ENCODE results near the gene WDPCP. TPM values are rescaled to one million over a fixed set of nuclear protein-coding genes. Genes with fewer than 3 reads are reported as not detected.

WDPCP gene
- total RNA-seq, 2 donors from 2014 or later: 11.8 to 25.1 TPM

- no peak overlapping the region for H3K4me3 Mint-ChIP-seq
- no peak overlapping the region for H3K27ac Mint-ChIP-seq
- Histone ChIP-seq H3K4me1 (ENCODE audit: control insufficient read depth, insufficient read depth, low read length) (peaks cover 9% of the 10 kb centered on the region), H3K27ac (ENCODE audit: low read depth, low read length) (no peak overlapping the region), H3K4me3 (ENCODE audit: low read length) (peak overlapping the region; percentile 97), H3K36me3 (ENCODE audit: control insufficient read depth, insufficient read depth, low read length) (peaks cover 44% of the 10 kb centered on the region), H3K9me3 (ENCODE audit: control insufficient read depth, low read length) (no peaks in the 10 kb centered on the region), H3K27me3 (ENCODE audit: control insufficient read depth, insufficient read depth, low read length, poor library complexity, severe bottlenecking) (no peaks in the 10 kb centered on the region), H3K9ac (ENCODE audit: extremely low read depth, low read length, poor library complexity, severe bottlenecking) (no peak overlapping the region)
- WGBS, 2 experiments (ENCODE audit: insufficient coverage in 1 of 2, insufficient read length in 1 of 2): 94% methylated on average over 2 of the region's 3 CpGs; no CpG with 5 or more reads in 1 of the 2 experiments
- peaks cover 22% of the 10 kb centered on the region for H3K4me1 Mint-ChIP-seq
- no peak for TF ChIP-seq CTCF (conservative IDR thresholded peaks at IDR 0.05)
- no peak for DNase-seq
- H3K36me3 Mint-ChIP-seq (ENCODE audit: low read depth): peaks cover 25% of the 10 kb centered on the region
- H3K9me3 Mint-ChIP-seq: no peaks in the 10 kb centered on the region
- no peaks in the 10 kb centered on the region for H3K27me3 Mint-ChIP-seq (ENCODE audit: insufficient read depth)
These were observed 3.4 kb upstream of the WDPCP start for GRCh38 chr2:63591566-63592175.

GRCh38 chr2:63590626-63591408, 2.5 kb upstream of the WDPCP start:
- H3K4me1 Mint-ChIP-seq: peaks cover 23% of the 10 kb centered on the region
- Histone ChIP-seq H3K9me3 (ENCODE audit: control insufficient read depth, low read length) (no peaks in the 10 kb centered on the region), H3K9ac (ENCODE audit: extremely low read depth, low read length, poor library complexity, severe bottlenecking) (no peak overlapping the region), H3K27me3 (ENCODE audit: control insufficient read depth, insufficient read depth, low read length, poor library complexity, severe bottlenecking) (no peaks in the 10 kb centered on the region), H3K4me3 (ENCODE audit: low read length) (peak overlapping the region; percentile 97), H3K4me1 (ENCODE audit: control insufficient read depth, insufficient read depth, low read length) (peaks cover 9% of the 10 kb centered on the region), H3K27ac (ENCODE audit: low read depth, low read length) (no peak overlapping the region), H3K36me3 (ENCODE audit: control insufficient read depth, insufficient read depth, low read length) (peaks cover 38% of the 10 kb centered on the region)
- 81% methylated on average over 3 of the region's 3 CpGs; no CpG with 5 or more reads in 1 of the 2 experiments for WGBS, 2 experiments (ENCODE audit: insufficient coverage in 1 of 2, insufficient read length in 1 of 2)
- no peak overlapping the region for H3K27ac Mint-ChIP-seq
- no peak for TF ChIP-seq CTCF (conservative IDR thresholded peaks at IDR 0.05)
- no peaks in the 10 kb centered on the region for H3K27me3 Mint-ChIP-seq (ENCODE audit: insufficient read depth)
- H3K36me3 Mint-ChIP-seq (ENCODE audit: low read depth): peaks cover 20% of the 10 kb centered on the region
- peak overlapping the region; percentile 96 for H3K4me3 Mint-ChIP-seq
- no peaks in the 10 kb centered on the region for H3K9me3 Mint-ChIP-seq
- DNase-seq: no peak

GRCh38 chr2:63589148-63589958, 1.1 kb upstream of the WDPCP start:
- H3K27me3 Mint-ChIP-seq (ENCODE audit: insufficient read depth): no peaks in the 10 kb centered on the region
- H3K4me3 Mint-ChIP-seq: peak overlapping the region; percentile 96
- no peak for DNase-seq
- Histone ChIP-seq H3K9me3 (ENCODE audit: control insufficient read depth, low read length) (no peaks in the 10 kb centered on the region), H3K4me3 (ENCODE audit: low read length) (peak overlapping the region; percentile 97), H3K4me1 (ENCODE audit: control insufficient read depth, insufficient read depth, low read length) (peaks cover 9% of the 10 kb centered on the region), H3K27ac (ENCODE audit: low read depth, low read length) (no peak overlapping the region), H3K36me3 (ENCODE audit: control insufficient read depth, insufficient read depth, low read length) (peaks cover 23% of the 10 kb centered on the region), H3K9ac (ENCODE audit: extremely low read depth, low read length, poor library complexity, severe bottlenecking) (peak overlapping the region; percentile 76), H3K27me3 (ENCODE audit: control insufficient read depth, insufficient read depth, low read length, poor library complexity, severe bottlenecking) (no peaks in the 10 kb centered on the region)
- H3K4me1 Mint-ChIP-seq: peaks cover 23% of the 10 kb centered on the region
- TF ChIP-seq CTCF (conservative IDR thresholded peaks at IDR 0.05): no peak
- H3K27ac Mint-ChIP-seq: peak overlapping the region; percentile 96
- WGBS, 2 experiments (ENCODE audit: insufficient coverage in 1 of 2, insufficient read length in 1 of 2): 5 to 13% methylated on average over 14 to 23 of the region's 26 CpGs
- peaks cover 9% of the 10 kb centered on the region for H3K36me3 Mint-ChIP-seq (ENCODE audit: low read depth)
- H3K9me3 Mint-ChIP-seq: no peaks in the 10 kb centered on the region

Measured in endodermal cell (in vitro differentiated cells).